ENCODE results near the gene DNAH7.
"Not testable (repeated sequence)": the region's sequence is repeated elsewhere in the genome, so short reads cannot be mapped to it uniquely, and the experiment has no call there.

The DNAH7 gene

GRCh38 chr2:195709901-195710806, 358.5 kb downstream of the DNAH7 start:
- no peak for DNase-seq

- DNase-seq = no peak
These were observed 362.3 kb downstream of the DNAH7 start for GRCh38 chr2:195706161-195706900.

- DNase-seq = peak; percentile 22
These were observed 368.2 kb downstream of the DNAH7 start for GRCh38 chr2:195700480-195700879.

- no peak for DNase-seq
These were observed 370.9 kb downstream of the DNAH7 start for GRCh38 chr2:195697681-195698220.

GRCh38 chr2:195696012-195696411, 372.6 kb downstream of the DNAH7 start:
- DNase-seq = no peak

- DNase-seq = no peak
These were observed 373.5 kb downstream of the DNAH7 start for GRCh38 chr2:195695002-195695631.

- no peak for DNase-seq
These were observed 374.1 kb downstream of the DNAH7 start for GRCh38 chr2:195694553-195694952.

GRCh38 chr2:195692531-195692930, 376.1 kb downstream of the DNAH7 start:
- DNase-seq = not testable (repeated sequence)
